C1 segment of cervical spinal cord (tissue), 14 donors: ENCODE results near the gene PCDHGA5.
"Not testable (repeated sequence)": the region's sequence is repeated elsewhere in the genome, so short reads cannot be mapped to it uniquely, and the experiment has no call there.

Source experiments
- DNase-seq, 14 donors: peaks; one replicate each; lab custom pipeline; 2025; lab: John Stamatoyannopoulos, UW

The PCDHGA5 gene

GRCh38 chr5:141363952-141364660, at the start of gene PCDHGA5:
Gene PCDHGA5 (plus strand): TSS chr5:141364162. CDS start chr5:141364331, 169 bp downstream.
- DNase-seq, result no peak

- DNase-seq, result not testable (repeated sequence)
Observed at GRCh38 chr5:141316963-141317362, 47.0 kb upstream of the PCDHGA5 start.

DNA sequence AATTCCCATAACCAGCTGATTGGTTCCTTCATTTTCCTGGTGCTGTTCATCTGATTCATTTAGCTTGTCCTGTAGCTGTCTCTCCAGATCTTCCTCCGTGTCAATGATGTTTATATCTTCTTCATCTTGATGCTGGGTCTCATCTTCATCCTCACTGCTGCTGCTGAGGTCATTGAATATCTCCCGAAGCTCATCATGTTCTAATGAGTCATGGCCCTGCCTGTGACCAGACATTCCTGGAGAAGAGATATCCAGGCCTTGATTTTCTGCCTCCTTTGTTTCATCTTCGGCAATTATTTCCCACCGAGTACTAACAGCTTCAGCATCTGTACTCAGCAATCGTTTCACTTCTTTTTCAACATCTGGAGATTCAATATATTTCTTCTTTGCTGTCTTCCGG, 44.8 kb upstream of the PCDHGA5 start:
- no peak for DNase-seq

GRCh38 chr5:141319699-141320098, 44.3 kb upstream of the PCDHGA5 start:
- no peak for DNase-seq

- peak; percentile 20 to 91 (median 82) for DNase-seq
Observed at GRCh38 chr5:141320225-141321169, 43.5 kb upstream of the PCDHGA5 start, which contains the start of gene TAF7. Gene TAF7 (minus strand): TSS chr5:141320784. CDS start chr5:141320044, 740 bp downstream.

GRCh38 chr5:141322261-141322660, 41.7 kb upstream of the PCDHGA5 start:
- DNase-seq, result no peak

DNA sequence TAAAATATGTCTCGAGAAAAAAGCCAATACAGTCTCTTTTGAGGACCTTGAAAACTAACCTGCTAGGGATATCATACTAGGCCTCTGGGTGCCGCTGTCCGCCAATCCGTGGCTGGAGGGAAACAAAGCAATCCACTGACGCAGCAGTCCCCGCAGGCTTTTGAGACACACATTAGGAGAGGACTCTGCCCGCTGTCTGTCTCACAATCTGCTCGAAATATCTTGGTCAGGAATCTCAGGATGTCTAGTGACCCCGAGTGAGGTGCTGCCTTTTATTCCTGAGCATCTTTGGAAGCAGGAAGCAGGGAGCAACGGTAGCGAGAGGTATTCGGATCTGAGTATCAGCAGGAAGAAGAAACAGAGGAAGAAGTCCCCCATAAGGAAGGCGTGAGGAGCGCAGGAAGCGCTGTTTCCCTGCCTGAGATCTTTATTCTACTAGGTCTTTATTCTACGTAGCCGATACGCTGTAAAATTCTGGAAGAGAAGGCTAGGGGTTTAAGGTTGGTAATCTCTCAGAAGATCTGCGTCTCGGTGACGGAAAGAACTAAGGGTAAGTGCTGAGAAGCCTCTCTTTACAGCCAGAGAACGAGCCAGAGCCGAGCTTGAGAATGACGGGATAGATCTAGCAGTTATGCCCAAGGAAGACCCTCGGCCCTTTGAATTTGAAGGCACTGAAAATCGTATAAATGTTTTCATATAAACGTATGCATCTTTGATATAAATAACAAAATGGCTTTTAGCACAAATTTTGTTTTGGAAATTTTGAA, 37.7 kb upstream of the PCDHGA5 start:
- DNase-seq, result peak in 12 of 14 donors; percentile 3 to 68 (median 44)

GRCh38 chr5:141328231-141328630, 35.7 kb upstream of the PCDHGA5 start:
- DNase-seq, result no peak

GRCh38 chr5:141330299-141331080, 33.5 kb upstream of the PCDHGA5 start, which contains the start of gene PCDHGA1:
Gene PCDHGA1 (plus strand): TSS chr5:141330514.
- no peak for DNase-seq

DNA sequence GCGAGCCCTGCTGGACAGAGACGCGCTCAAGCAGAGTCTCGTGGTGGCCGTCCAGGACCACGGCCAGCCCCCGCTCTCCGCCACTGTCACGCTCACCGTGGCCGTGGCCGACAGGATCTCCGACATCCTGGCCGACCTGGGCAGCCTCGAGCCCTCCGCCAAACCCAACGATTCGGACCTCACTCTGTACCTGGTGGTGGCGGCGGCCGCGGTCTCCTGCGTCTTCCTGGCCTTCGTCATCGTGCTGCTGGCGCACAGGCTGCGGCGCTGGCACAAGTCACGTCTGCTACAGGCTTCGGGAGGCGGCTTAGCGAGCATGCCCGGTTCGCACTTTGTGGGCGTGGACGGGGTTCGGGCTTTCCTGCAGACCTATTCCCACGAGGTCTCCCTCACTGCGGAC, 31.4 kb upstream of the PCDHGA5 start:
- DNase-seq, result not testable (repeated sequence)

DNA sequence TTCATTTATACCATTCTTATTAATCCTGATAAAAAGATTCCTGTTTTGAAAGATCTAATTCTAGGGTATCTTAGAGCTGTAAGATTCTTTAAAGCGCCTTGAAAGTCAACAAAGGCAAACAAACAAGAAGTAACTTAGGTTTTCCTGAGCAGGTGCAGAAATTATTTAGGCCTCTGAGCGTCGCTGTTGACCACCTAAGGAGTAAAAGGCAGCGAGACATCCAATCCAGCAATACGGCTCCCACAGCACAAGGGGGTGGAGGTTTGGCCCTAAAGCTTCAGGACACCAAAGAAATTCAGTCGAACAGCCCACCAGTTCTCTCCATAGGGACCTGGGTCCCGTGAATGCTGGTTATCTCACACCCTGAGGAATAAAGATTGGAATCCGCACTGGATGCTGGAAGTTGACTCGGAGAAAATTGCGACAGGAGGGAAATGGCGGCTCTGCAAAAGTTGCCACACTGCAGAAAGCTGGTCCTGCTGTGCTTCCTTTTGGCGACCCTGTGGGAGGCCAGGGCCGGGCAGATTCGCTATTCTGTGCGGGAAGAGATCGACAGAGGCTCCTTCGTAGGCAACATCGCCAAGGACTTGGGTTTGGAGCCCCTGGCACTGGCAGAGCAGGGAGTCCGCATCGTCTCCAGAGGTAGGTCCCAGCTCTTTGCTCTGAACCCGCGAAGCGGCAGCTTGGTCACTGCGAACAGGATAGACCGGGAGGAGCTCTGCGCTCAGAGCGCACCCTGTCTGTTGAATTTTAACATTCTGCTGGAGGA, 25.2 kb upstream of the PCDHGA5 start, which contains the start of gene PCDHGA2:
Gene PCDHGA2, plus strand, starts transcription at position 223 of the 769 bp plus-strand sequence.
- no peak for DNase-seq

DNA sequence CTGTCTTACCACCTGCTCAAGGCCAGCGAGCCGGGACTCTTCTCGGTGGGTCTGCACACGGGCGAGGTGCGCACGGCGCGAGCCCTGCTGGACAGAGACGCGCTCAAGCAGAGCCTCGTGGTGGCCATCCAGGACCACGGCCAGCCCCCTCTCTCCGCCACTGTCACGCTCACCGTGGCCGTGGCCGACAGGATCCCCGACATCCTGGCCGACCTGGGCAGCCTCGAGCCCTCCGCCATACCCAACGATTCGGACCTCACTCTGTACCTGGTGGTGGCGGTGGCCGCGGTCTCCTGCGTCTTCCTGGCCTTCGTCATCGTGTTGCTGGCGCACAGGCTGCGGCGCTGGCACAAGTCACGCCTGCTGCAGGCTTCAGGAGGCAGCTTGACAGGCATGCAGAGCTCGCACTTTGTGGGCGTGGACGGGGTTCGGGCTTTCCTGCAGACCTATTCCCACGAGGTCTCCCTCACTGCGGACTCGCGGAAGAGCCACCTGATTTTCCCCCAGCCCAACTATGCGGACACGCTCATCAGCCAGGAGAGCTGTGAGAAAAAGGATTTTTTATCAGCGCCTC, 23.1 kb upstream of the PCDHGA5 start:
- DNase-seq, result not testable (repeated sequence)

GRCh38 chr5:141342773-141343172, 21.2 kb upstream of the PCDHGA5 start:
- DNase-seq, result no peak

DNA sequence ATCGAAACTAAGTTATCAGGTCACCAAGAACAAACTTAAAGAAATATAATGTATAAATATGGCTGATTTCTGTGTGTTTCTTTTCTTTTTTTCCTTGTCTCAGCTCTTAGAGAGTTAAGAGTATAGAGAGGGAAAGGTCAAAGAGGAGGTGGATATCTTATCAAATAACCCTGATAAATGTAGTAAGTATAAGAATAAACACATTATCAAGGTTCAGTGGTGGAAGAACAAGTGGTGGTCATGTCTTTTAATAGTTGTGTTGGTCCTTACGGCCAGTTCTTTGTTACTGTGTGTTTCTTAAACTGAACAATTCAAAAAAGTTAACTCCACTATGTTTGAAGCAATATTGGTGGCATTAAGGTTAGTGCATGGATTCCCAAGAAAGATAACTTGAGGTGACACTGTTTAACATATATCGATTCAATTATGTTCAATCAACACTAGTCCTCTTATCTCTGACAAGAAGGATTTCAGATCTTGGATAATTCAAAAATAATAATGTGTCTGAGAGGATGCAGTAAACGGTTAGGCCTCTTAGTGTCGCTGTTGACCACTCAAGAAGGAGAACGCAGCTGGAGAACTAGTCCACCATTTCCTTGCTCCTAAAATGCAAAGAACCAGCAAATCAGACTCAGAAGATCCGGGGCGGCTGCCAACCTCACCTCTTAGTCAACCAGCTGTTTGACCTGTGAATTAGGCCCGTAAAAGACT, 20.6 kb upstream of the PCDHGA5 start, which contains the start of gene PCDHGA3:
Gene PCDHGA3, plus strand, starts transcription at position 588 of the 711 bp plus-strand sequence. CDS start 205 bp downstream, outside the sequence.
- no peak for DNase-seq

DNA sequence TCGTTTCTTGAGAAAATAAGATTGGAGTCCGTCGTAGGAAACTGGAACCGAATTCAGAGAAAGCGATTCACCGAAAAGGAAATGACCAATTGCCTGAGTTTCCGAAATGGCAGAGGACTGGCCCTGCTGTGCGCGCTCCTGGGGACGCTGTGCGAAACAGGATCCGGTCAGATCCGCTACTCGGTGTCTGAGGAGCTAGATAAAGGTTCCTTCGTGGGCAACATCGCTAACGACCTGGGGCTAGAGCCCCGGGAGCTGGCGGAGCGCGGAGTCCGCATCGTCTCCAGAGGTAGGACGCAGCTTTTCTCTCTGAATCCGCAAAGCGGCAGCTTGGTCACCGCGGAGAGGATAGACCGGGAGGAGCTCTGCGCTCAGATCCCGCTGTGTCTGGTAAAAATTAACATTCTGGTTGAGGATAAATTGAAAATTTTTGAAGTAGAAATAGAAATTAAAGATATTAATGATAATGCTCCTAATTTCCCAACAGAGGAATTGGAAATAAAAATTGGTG, 20.0 kb upstream of the PCDHGA5 start:
- no peak for DNase-seq

DNA sequence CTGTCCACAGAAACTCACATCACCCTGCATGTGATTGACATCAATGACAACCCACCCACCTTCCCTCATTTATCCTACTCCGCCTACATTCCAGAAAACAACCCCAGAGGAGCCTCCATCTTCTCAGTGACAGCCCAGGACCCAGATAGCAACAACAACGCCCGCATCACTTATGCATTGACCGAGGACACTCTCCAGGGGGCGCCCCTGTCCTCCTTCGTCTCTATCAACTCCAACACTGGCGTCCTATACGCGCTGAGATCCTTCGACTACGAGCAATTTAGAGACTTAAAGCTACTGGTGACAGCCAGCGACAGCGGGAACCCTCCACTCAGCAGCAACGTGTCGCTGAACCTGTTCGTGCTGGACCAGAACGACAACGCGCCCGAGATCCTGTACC, 18.6 kb upstream of the PCDHGA5 start:
- DNase-seq, result no peak

- not testable (repeated sequence) for DNase-seq
Observed at GRCh38 chr5:141346017-141346416, 17.9 kb upstream of the PCDHGA5 start.

DNA sequence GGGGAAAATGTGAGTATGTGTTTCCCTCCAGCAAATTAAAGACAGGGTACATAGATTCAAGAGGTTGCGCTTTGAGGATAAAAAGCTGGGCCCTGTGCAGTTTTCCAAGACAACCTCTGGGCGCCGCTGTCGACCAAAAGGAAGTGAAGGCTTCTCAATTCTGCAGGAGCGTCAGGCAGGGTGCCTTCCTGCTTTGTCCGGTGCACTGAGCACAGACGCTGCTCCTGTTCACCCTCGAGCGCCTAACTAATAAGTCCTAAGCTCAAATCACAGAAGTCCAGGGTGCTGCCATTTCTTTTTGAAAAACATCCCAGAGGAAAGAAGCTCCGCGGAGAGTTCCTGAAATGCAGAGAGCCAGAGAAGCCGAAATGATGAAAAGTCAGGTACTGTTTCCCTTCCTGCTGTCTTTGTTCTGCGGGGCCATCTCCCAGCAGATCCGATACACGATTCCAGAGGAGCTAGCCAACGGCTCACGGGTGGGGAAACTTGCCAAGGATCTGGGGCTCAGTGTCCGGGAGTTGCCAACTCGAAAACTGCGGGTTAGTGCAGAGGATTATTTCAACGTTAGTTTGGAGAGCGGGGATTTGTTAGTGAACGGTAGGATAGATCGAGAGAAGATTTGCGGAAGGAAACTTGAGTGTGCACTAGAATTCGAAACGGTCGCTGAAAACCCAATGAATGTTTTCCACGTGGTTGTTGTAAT, 13.9 kb upstream of the PCDHGA5 start, which contains the start of gene PCDHGB1:
Gene PCDHGB1, plus strand, starts transcription at position 183 of the 703 bp plus-strand sequence. Its CDS starts 162 bp downstream, at position 345.
- peak in 1 of 14 donors; percentile 9 for DNase-seq
